Measurements from ENCODE around the gene GTPBP1.
A peak's percentile ranks its signal among the peaks of the same experiment; 100 is the strongest.

The GTPBP1 gene

GRCh38 chr22:38761202-38762162, 55.7 kb downstream of the GTPBP1 start:
- DNase-seq = no peak

- no peak for DNase-seq
Measured at GRCh38 chr22:38762551-38762983, 56.8 kb downstream of the GTPBP1 start.

GRCh38 chr22:38766076-38766777, 60.5 kb downstream of the GTPBP1 start:
- peak; percentile 48 for DNase-seq

- no peak for DNase-seq
Measured at GRCh38 chr22:38767313-38767712, 61.6 kb downstream of the GTPBP1 start.

- DNase-seq = no peak
Measured at GRCh38 chr22:38768036-38768435, 62.3 kb downstream of the GTPBP1 start.

- DNase-seq = no peak
Measured at GRCh38 chr22:38770257-38770949, 64.7 kb downstream of the GTPBP1 start.

- DNase-seq = no peak
Measured at GRCh38 chr22:38772623-38772873, 66.8 kb downstream of the GTPBP1 start.

- DNase-seq = no peak
Measured at GRCh38 chr22:38773363-38773946, 67.7 kb downstream of the GTPBP1 start.

GRCh38 chr22:38774496-38775166, 68.9 kb downstream of the GTPBP1 start:
- DNase-seq = no peak

GRCh38 chr22:38775656-38776055, 69.9 kb downstream of the GTPBP1 start:
- DNase-seq = no peak

GRCh38 chr22:38776086-38776485, 70.3 kb downstream of the GTPBP1 start:
- DNase-seq = no peak

- no peak for DNase-seq
Measured at GRCh38 chr22:38777087-38777671, 71.4 kb downstream of the GTPBP1 start.

GRCh38 chr22:38781033-38781432, 75.3 kb downstream of the GTPBP1 start:
- no peak for DNase-seq

GRCh38 chr22:38782402-38783094, 76.8 kb downstream of the GTPBP1 start:
- no peak for DNase-seq

Data from CD4-positive, alpha-beta T cell treated with Interleukin-17A for 1 hour (primary cell).